Suprapubic skin (tissue), 4 donors: ENCODE data around the gene PCNT.

Source experiments
- POLR2A ChIP-seq, 2 donors: fragments of 450-650 bp; IDR thresholded peaks; one replicate each; pipeline ENCODE4 v1.6.1; 2017; ENCODE audit warnings: antibody characterized with exemption in 2 of 2, mild to moderate bottlenecking in 2 of 2, moderate library complexity in 2 of 2
- POLR2AphosphoS5 ChIP-seq, 3 donors: sonication (generic); formaldehyde crosslinking; IDR thresholded peaks; one replicate each; pipeline ENCODE4 v1.6.1; 2017; ENCODE audit warnings: antibody characterized with exemption in 3 of 3
- TF ChIP-seq, protein P1 (sequence below), 2 donors: fragments of 200-600 bp in 1 of 2; fragments of 450-650 bp in 1 of 2; sonication (generic) in 1 of 2; IDR thresholded peaks; one replicate each; pipeline ENCODE4 v1.5.1; 2016 to 2019; ENCODE audit warnings: antibody characterized with exemption in 2 of 2, mild to moderate bottlenecking in 1 of 2, moderate library complexity in 1 of 2

DNA sequence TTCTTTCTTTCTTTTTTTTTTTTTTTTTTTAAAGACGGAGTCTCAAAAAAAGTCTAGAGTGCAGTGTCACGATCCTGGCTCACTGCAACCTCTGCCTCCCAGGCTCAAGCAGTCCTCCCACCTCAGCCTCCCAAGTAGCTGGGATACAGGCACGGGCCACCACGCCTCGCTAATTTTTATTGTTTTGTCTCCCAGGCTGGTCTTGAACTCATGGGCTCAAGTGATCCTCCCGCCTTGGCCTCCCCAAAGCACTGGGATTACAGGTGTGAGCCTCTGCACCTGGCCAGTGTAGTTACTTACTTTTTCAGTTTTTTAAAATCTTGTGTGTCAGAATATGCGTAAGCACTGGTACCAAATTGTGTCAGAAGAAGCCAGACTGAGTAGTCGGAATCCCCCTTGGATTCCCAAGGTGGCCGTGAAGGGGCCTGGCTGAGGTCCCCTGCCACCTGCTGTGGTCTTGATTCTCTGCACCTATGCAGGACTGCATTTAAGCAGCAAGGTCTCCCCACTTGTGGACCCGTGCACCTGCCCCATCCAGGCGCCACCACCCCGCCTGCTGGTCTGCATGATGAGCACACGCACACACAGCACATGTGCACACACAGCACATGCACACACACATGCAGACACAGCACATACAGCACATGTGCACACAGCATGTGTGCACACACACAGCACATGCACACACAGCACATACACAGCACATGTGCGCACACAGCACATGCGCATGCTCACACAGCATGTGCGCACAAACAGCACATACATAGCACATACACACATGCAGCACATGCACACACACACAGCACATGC lies 47.5 kb downstream of the PCNT start:
- TF ChIP-seq, protein P1, sequence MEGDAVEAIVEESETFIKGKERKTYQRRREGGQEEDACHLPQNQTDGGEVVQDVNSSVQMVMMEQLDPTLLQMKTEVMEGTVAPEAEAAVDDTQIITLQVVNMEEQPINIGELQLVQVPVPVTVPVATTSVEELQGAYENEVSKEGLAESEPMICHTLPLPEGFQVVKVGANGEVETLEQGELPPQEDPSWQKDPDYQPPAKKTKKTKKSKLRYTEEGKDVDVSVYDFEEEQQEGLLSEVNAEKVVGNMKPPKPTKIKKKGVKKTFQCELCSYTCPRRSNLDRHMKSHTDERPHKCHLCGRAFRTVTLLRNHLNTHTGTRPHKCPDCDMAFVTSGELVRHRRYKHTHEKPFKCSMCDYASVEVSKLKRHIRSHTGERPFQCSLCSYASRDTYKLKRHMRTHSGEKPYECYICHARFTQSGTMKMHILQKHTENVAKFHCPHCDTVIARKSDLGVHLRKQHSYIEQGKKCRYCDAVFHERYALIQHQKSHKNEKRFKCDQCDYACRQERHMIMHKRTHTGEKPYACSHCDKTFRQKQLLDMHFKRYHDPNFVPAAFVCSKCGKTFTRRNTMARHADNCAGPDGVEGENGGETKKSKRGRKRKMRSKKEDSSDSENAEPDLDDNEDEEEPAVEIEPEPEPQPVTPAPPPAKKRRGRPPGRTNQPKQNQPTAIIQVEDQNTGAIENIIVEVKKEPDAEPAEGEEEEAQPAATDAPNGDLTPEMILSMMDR (IDR thresholded peaks at IDR 0.05): no peak
- TF ChIP-seq POLR2AphosphoS5 (IDR thresholded peaks at IDR 0.05): no peak
- TF ChIP-seq POLR2A (IDR thresholded peaks at IDR 0.05): no peak
